Measurements from ENCODE around the gene HAUS1. TPM values are rescaled to one million over a fixed set of nuclear protein-coding genes. Genes with fewer than 3 reads are reported as not detected.

The HAUS1 gene
- total and polyA plus RNA-seq, 4 donors = 4.5 to 17.9 (median 6.5) TPM

DNA sequence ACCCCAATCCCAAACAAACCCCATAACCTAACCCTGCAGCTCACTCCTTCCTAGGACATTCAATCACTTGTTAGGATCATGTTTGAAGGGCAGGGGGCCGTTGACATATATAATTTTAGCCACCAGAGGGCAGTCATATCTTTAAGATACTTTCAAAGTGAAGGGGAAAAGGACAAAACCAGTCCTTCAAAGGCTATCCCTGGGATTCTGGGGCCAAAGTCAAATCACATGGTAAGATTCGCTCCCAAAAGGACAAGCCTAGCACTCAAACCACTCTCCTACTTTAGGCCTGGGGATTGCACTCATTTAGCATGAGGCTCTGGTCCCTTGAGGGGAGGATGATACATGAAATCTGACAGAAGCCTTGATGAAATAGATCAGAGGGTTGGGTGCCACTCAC lies 44.6 kb downstream of the HAUS1 start:
- peak; percentile 64 for DNase-seq (ENCODE audit: low spot score)
- 6% methylated on average over 2 of the region's 2 CpGs for WGBS

DNA sequence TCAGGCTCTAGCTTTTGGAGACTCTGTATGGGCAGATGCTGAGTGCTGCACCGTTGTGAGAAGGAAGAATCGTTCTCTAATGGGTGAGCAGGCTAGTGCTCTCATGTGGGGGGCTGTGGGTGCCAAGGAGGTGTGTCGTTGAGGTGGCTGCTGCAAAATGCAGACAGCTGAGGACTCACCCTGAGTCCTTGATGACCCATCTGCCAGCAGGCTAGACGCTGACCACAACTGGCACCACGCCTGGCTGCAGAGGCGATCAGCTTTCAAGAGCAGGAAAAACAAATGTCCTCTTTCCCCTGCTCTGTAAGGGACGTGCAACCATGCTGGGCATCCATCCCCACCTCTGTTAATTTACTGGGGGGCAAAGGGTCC lies 48.2 kb downstream of the HAUS1 start:
- DNase-seq (ENCODE audit: low spot score) = peak; percentile 38
- Histone ChIP-seq H3K27me3 (ENCODE audit: control insufficient read depth in 4 of 4, insufficient read depth in 4 of 4, low read length in 3 of 4) (no peaks in the 10 kb centered on the region), H3K9ac (ENCODE audit: low read depth in 1 of 2, low read length in 2 of 2) (no peak overlapping the region), H3K27ac (ENCODE audit: low read depth in 1 of 2, low read length in 2 of 2) (no peak overlapping the region), H3K36me3 (ENCODE audit: control insufficient read depth in 4 of 4, insufficient read depth in 3 of 4, low read depth in 1 of 4, low read length in 3 of 4) (no peaks in the 10 kb centered on the region), H3K9me3 (ENCODE audit: control insufficient read depth in 4 of 4, low read length in 3 of 4) (no peaks in the 10 kb centered on the region), H3K4me3 (ENCODE audit: low read depth in 1 of 3, low read length in 3 of 3) (no peak overlapping the region), H3K4me1 (ENCODE audit: control insufficient read depth in 4 of 4, insufficient read depth in 4 of 4, low read length in 3 of 4) (no peaks in the 10 kb centered on the region)
- TF ChIP-seq HNF4A (conservative IDR thresholded peaks at IDR 0.05) (no peak), FOXA1 (IDR thresholded peaks at IDR 0.05) (no peak), RXRA (IDR thresholded peaks at IDR 0.05) (no peak), JUND (IDR thresholded peaks at IDR 0.05) (no peak), SP1 (IDR thresholded peaks at IDR 0.05) (no peak), FOXA2 (IDR thresholded peaks at IDR 0.05) (no peak), NR2F2 (IDR thresholded peaks at IDR 0.05) (no peak), EGR1 (IDR thresholded peaks at IDR 0.05; ENCODE audit: low read depth in 2 of 2) (no peak)
- TF ChIP-seq, protein P1, sequence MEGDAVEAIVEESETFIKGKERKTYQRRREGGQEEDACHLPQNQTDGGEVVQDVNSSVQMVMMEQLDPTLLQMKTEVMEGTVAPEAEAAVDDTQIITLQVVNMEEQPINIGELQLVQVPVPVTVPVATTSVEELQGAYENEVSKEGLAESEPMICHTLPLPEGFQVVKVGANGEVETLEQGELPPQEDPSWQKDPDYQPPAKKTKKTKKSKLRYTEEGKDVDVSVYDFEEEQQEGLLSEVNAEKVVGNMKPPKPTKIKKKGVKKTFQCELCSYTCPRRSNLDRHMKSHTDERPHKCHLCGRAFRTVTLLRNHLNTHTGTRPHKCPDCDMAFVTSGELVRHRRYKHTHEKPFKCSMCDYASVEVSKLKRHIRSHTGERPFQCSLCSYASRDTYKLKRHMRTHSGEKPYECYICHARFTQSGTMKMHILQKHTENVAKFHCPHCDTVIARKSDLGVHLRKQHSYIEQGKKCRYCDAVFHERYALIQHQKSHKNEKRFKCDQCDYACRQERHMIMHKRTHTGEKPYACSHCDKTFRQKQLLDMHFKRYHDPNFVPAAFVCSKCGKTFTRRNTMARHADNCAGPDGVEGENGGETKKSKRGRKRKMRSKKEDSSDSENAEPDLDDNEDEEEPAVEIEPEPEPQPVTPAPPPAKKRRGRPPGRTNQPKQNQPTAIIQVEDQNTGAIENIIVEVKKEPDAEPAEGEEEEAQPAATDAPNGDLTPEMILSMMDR (IDR thresholded peaks at IDR 0.05; ENCODE audit: low read depth, low read length, missing input control) = no peak
- TF ChIP-seq, protein P2, sequence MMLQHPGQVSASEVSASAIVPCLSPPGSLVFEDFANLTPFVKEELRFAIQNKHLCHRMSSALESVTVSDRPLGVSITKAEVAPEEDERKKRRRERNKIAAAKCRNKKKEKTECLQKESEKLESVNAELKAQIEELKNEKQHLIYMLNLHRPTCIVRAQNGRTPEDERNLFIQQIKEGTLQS (IDR thresholded peaks at IDR 0.05) = no peak
- 75% methylated on average over 7 of the region's 7 CpGs for WGBS

More for the DNA sequence above, 44.6 kb downstream of the HAUS1 start:
- Histone ChIP-seq H3K27ac (ENCODE audit: low read depth in 1 of 2, low read length in 2 of 2) (no peak overlapping the region), H3K4me1 (ENCODE audit: control insufficient read depth in 4 of 4, insufficient read depth in 4 of 4, low read length in 3 of 4) (no peaks in the 10 kb centered on the region), H3K9ac (ENCODE audit: low read depth in 1 of 2, low read length in 2 of 2) (no peak overlapping the region), H3K27me3 (ENCODE audit: control insufficient read depth in 4 of 4, insufficient read depth in 4 of 4, low read length in 3 of 4) (no peaks in the 10 kb centered on the region), H3K36me3 (ENCODE audit: control insufficient read depth in 4 of 4, insufficient read depth in 3 of 4, low read depth in 1 of 4, low read length in 3 of 4) (no peaks in the 10 kb centered on the region), H3K4me3 (ENCODE audit: low read depth in 1 of 3, low read length in 3 of 3) (no peak overlapping the region), H3K9me3 (ENCODE audit: control insufficient read depth in 4 of 4, low read length in 3 of 4) (no peaks in the 10 kb centered on the region)
- TF ChIP-seq EGR1 (IDR thresholded peaks at IDR 0.05; ENCODE audit: low read depth in 2 of 2) = no peak
- TF ChIP-seq, protein P1 (IDR thresholded peaks at IDR 0.05; ENCODE audit: low read depth, low read length, missing input control) = peak; percentile 67
- TF ChIP-seq JUND (IDR thresholded peaks at IDR 0.05) = no peak
- no peak for TF ChIP-seq YY1 (IDR thresholded peaks at IDR 0.05)
- TF ChIP-seq, protein P3, sequence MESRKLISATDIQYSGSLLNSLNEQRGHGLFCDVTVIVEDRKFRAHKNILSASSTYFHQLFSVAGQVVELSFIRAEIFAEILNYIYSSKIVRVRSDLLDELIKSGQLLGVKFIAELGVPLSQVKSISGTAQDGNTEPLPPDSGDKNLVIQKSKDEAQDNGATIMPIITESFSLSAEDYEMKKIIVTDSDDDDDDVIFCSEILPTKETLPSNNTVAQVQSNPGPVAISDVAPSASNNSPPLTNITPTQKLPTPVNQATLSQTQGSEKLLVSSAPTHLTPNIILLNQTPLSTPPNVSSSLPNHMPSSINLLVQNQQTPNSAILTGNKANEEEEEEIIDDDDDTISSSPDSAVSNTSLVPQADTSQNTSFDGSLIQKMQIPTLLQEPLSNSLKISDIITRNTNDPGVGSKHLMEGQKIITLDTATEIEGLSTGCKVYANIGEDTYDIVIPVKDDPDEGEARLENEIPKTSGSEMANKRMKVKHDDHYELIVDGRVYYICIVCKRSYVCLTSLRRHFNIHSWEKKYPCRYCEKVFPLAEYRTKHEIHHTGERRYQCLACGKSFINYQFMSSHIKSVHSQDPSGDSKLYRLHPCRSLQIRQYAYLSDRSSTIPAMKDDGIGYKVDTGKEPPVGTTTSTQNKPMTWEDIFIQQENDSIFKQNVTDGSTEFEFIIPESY (IDR thresholded peaks at IDR 0.05) = no peak
- no peak for TF ChIP-seq NR2F2 (IDR thresholded peaks at IDR 0.05)
- TF ChIP-seq HNF4G (IDR thresholded peaks at IDR 0.05) = no peak
- TF ChIP-seq, protein P4, sequence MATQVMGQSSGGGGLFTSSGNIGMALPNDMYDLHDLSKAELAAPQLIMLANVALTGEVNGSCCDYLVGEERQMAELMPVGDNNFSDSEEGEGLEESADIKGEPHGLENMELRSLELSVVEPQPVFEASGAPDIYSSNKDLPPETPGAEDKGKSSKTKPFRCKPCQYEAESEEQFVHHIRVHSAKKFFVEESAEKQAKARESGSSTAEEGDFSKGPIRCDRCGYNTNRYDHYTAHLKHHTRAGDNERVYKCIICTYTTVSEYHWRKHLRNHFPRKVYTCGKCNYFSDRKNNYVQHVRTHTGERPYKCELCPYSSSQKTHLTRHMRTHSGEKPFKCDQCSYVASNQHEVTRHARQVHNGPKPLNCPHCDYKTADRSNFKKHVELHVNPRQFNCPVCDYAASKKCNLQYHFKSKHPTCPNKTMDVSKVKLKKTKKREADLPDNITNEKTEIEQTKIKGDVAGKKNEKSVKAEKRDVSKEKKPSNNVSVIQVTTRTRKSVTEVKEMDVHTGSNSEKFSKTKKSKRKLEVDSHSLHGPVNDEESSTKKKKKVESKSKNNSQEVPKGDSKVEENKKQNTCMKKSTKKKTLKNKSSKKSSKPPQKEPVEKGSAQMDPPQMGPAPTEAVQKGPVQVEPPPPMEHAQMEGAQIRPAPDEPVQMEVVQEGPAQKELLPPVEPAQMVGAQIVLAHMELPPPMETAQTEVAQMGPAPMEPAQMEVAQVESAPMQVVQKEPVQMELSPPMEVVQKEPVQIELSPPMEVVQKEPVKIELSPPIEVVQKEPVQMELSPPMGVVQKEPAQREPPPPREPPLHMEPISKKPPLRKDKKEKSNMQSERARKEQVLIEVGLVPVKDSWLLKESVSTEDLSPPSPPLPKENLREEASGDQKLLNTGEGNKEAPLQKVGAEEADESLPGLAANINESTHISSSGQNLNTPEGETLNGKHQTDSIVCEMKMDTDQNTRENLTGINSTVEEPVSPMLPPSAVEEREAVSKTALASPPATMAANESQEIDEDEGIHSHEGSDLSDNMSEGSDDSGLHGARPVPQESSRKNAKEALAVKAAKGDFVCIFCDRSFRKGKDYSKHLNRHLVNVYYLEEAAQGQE (IDR thresholded peaks at IDR 0.05) = no peak
- no peak for TF ChIP-seq SP1 (IDR thresholded peaks at IDR 0.05)
- TF ChIP-seq GABPA (IDR thresholded peaks at IDR 0.05 in 1 of 2, conservative IDR thresholded peaks at IDR 0.05 in 1 of 2) = no peak
- peak; percentile 68 to 81 for TF ChIP-seq RAD21 (IDR thresholded peaks at IDR 0.05)
- no peak for TF ChIP-seq TAF1 (conservative IDR thresholded peaks at IDR 0.05)
- peak in 1 of 2 donors; percentile 34 for TF ChIP-seq HNF4A (conservative IDR thresholded peaks at IDR 0.05)
